GM19452 (cell line): ENCODE data around the gene MMP7.

Source experiments
- ATAC-seq: cut with Tn5 transposase; IDR thresholded peaks from one replicate; pipeline ENCODE4 v1.9.1; 2021; ENCODE audit not compliant: unreplicated experiment

Gene MMP7

GRCh38 chr11:102530558-102530957 lies at the start of gene MMP7:
MMP7 (minus strand) TSS chr11:102530747; CDS start chr11:102530700, 47 bp downstream.
- ATAC-seq: peak; percentile 58

- ATAC-seq: no peak
These were observed 47.2 kb upstream of the MMP7 start for GRCh38 chr11:102577723-102578122.

GRCh38 chr11:102577182-102577581 lies 46.6 kb upstream of the MMP7 start:
- ATAC-seq: peak; percentile 60

GRCh38 chr11:102576350-102576749 lies 45.8 kb upstream of the MMP7 start:
- no peak for ATAC-seq

- ATAC-seq: no peak
These were observed 44.5 kb upstream of the MMP7 start for GRCh38 chr11:102575012-102575411.

GRCh38 chr11:102573851-102574250 lies 43.3 kb upstream of the MMP7 start:
- no peak for ATAC-seq

- no peak for ATAC-seq
These were observed 42.1 kb upstream of the MMP7 start for GRCh38 chr11:102572554-102573220.

- no peak for ATAC-seq
These were observed 38.3 kb upstream of the MMP7 start for GRCh38 chr11:102568851-102569250.

- ATAC-seq: no peak
These were observed 35.6 kb upstream of the MMP7 start for GRCh38 chr11:102566112-102566511.

GRCh38 chr11:102564110-102564509 lies 33.6 kb upstream of the MMP7 start:
- peak; percentile 66 for ATAC-seq

- ATAC-seq: no peak
These were observed 31.1 kb upstream of the MMP7 start for GRCh38 chr11:102561636-102562035.

- peak; percentile 78 for ATAC-seq
These were observed 30.0 kb upstream of the MMP7 start for GRCh38 chr11:102560555-102561011.

GRCh38 chr11:102559839-102560238 lies 29.3 kb upstream of the MMP7 start:
- no peak for ATAC-seq

GRCh38 chr11:102555091-102555490 lies 24.5 kb upstream of the MMP7 start:
- no peak for ATAC-seq

- ATAC-seq: peak; percentile 85
These were observed 23.3 kb upstream of the MMP7 start for GRCh38 chr11:102553835-102554282.

GRCh38 chr11:102552447-102553194 lies 22.1 kb upstream of the MMP7 start:
- ATAC-seq: no peak

- no peak for ATAC-seq
These were observed 21.5 kb upstream of the MMP7 start for GRCh38 chr11:102552020-102552419.

- no peak for ATAC-seq
These were observed 20.7 kb upstream of the MMP7 start for GRCh38 chr11:102551169-102551781.

- peak; percentile 84 for ATAC-seq
These were observed 16.4 kb upstream of the MMP7 start for GRCh38 chr11:102546923-102547471.

GRCh38 chr11:102546427-102546826 lies 15.9 kb upstream of the MMP7 start:
- peak; percentile 52 for ATAC-seq

- no peak for ATAC-seq
These were observed 15.2 kb upstream of the MMP7 start for GRCh38 chr11:102545701-102546100.

- ATAC-seq: no peak
These were observed 14.0 kb upstream of the MMP7 start for GRCh38 chr11:102544594-102544993.
